ENCODE measurements around the gene SKP1.

GRCh38 chr5:134171972-134172371 lies 4.8 kb downstream of the SKP1 start:
- no peak for TF ChIP-seq CTCF (conservative IDR thresholded peaks at IDR 0.05 in 1 of 2, IDR thresholded peaks at IDR 0.05 in 1 of 2; ENCODE audit: extremely low read depth in 1 of 2, insufficient read depth in 1 of 2, low read depth in 1 of 2, low read length in 2 of 2)
- TF ChIP-seq EZH2 (IDR thresholded peaks at IDR 0.05; ENCODE audit: borderline replicate concordance, low read length), result no peak
